ENCODE measurements around the gene USP43. TPM values are rescaled to one million over a fixed set of nuclear protein-coding genes. Genes with fewer than 3 reads are reported as not detected.

Gene USP43
- total and polyA plus RNA-seq, 2 donors (not counting 1 experiment from before 2014, with no cell fraction given): 0.16 to 0.30 TPM

- H3K4me1 ChIP-seq (ENCODE audit: control insufficient read depth in 2 of 2, insufficient read depth in 2 of 2, low read length in 2 of 2): no peaks in the 10 kb centered on the region
- POLR2A ChIA-PET: no interaction called here
- no peak overlapping the region for H3K4me2 ChIP-seq (replicated peaks; ENCODE audit: low read depth, low read length, poor library complexity, severe bottlenecking)
- H3K79me2 ChIP-seq (ENCODE audit: control insufficient read depth, insufficient read depth, low read length): no peaks in the 10 kb centered on the region
- TF ChIP-seq, protein P1, sequence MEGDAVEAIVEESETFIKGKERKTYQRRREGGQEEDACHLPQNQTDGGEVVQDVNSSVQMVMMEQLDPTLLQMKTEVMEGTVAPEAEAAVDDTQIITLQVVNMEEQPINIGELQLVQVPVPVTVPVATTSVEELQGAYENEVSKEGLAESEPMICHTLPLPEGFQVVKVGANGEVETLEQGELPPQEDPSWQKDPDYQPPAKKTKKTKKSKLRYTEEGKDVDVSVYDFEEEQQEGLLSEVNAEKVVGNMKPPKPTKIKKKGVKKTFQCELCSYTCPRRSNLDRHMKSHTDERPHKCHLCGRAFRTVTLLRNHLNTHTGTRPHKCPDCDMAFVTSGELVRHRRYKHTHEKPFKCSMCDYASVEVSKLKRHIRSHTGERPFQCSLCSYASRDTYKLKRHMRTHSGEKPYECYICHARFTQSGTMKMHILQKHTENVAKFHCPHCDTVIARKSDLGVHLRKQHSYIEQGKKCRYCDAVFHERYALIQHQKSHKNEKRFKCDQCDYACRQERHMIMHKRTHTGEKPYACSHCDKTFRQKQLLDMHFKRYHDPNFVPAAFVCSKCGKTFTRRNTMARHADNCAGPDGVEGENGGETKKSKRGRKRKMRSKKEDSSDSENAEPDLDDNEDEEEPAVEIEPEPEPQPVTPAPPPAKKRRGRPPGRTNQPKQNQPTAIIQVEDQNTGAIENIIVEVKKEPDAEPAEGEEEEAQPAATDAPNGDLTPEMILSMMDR (IDR thresholded peaks at IDR 0.05): no peak
- H3K9me3 Mint-ChIP-seq (ENCODE audit: insufficient read depth): no peaks in the 10 kb centered on the region
- H3K27ac ChIP-seq (ENCODE audit: low read length in 2 of 2): no peak overlapping the region
- H3K27ac Mint-ChIP-seq: no peak overlapping the region
- DNase-seq (no peak), ATAC-seq (ENCODE audit: low read depth) (no peak)
- H3K9ac ChIP-seq (ENCODE audit: low read length): no peak overlapping the region
- H3K27me3 Mint-ChIP-seq: peaks cover 10% of the 10 kb centered on the region
- no peaks in the 10 kb centered on the region for H4K20me1 ChIP-seq (ENCODE audit: control insufficient read depth, insufficient read depth, low read length, poor library complexity, severe bottlenecking)
- H3K27me3 ChIP-seq (replicated peaks in 1 of 4; ENCODE audit: control extremely low read depth in 1 of 4, control insufficient read depth in 3 of 4, insufficient read depth in 4 of 4, low read length in 3 of 4): no peaks in the 10 kb centered on the region
- no peaks in the 10 kb centered on the region for H3K4me1 Mint-ChIP-seq
- 95% methylated on average over 6 of the region's 6 CpGs for WGBS (ENCODE audit: insufficient coverage)
- no peaks in the 10 kb centered on the region for H3K9me3 ChIP-seq (ENCODE audit: control extremely low read depth in 1 of 3, control insufficient read depth in 2 of 3, insufficient read depth in 1 of 3, low read length in 2 of 3)
- intact Hi-C loops (cut with micrococcal nuclease): no loop called here
- H2AFZ ChIP-seq (ENCODE audit: insufficient read depth, low read depth, low read length, poor library complexity, severe bottlenecking): no peak overlapping the region
- no peak overlapping the region for H3K4me3 ChIP-seq (ENCODE audit: control extremely low read depth in 1 of 5, extremely low read depth in 1 of 5, insufficient read depth in 1 of 5, low read depth in 2 of 5, low read length in 4 of 5)
- H3K4me3 Mint-ChIP-seq: no peak overlapping the region
- CTCF ChIA-PET: no interaction called here
- no peaks in the 10 kb centered on the region for H3K36me3 ChIP-seq (replicated peaks in 1 of 2; ENCODE audit: control extremely low read depth in 1 of 2, control insufficient read depth in 1 of 2, extremely low read depth in 1 of 2, insufficient read depth in 2 of 2, low read length in 1 of 2)
Observed at GRCh38 chr17:9672691-9673090, 27.4 kb downstream of the USP43 start.

DNA sequence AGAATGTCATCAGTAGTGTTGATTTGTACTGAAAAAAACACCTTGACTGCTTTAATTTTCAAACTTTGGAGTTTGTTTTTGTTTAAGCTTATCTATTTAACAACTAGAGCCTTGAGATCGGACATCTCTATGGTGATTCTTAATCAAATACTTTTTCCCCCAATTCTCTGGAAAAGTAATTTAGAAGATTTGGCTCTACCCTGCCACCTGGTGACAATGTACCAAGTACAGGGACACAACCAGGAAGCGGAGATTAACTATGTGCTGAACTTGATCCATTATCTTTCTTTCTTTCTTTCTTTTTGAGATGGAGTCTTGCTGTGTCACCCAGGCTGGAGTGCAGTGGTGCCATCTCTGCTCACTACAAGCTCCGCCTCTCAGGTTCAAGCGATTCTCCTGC, 30.8 kb downstream of the USP43 start:
- Mint-ChIP-seq H3K27me3 (no peaks in the 10 kb centered on the region), H3K9me3 (ENCODE audit: insufficient read depth) (no peaks in the 10 kb centered on the region), H3K27ac (no peak overlapping the region), H3K4me1 (no peaks in the 10 kb centered on the region), H3K4me3 (no peak overlapping the region)
- 100% methylated on average over 1 of the region's 4 CpGs for WGBS (ENCODE audit: insufficient coverage)
- Histone ChIP-seq H3K27ac (ENCODE audit: low read length in 2 of 2) (no peak overlapping the region), H4K20me1 (ENCODE audit: control insufficient read depth, insufficient read depth, low read length, poor library complexity, severe bottlenecking) (no peaks in the 10 kb centered on the region), H3K9ac (ENCODE audit: low read length) (no peak overlapping the region), H3K4me3 (ENCODE audit: control extremely low read depth in 1 of 5, extremely low read depth in 1 of 5, insufficient read depth in 1 of 5, low read depth in 2 of 5, low read length in 4 of 5) (no peak overlapping the region), H3K36me3 (replicated peaks in 1 of 2; ENCODE audit: control extremely low read depth in 1 of 2, control insufficient read depth in 1 of 2, extremely low read depth in 1 of 2, insufficient read depth in 2 of 2, low read length in 1 of 2) (no peaks in the 10 kb centered on the region), H3K27me3 (replicated peaks in 1 of 4; ENCODE audit: control extremely low read depth in 1 of 4, control insufficient read depth in 3 of 4, insufficient read depth in 4 of 4, low read length in 3 of 4) (no peaks in the 10 kb centered on the region), H3K4me1 (ENCODE audit: control insufficient read depth in 2 of 2, insufficient read depth in 2 of 2, low read length in 2 of 2) (no peaks in the 10 kb centered on the region), H3K9me3 (ENCODE audit: control extremely low read depth in 1 of 3, control insufficient read depth in 2 of 3, insufficient read depth in 1 of 3, low read length in 2 of 3) (peaks cover 0 to 10% (median 8%) of the 10 kb centered on the region in 3 donors), H3K79me2 (ENCODE audit: control insufficient read depth, insufficient read depth, low read length) (no peaks in the 10 kb centered on the region), H3K4me2 (replicated peaks; ENCODE audit: low read depth, low read length, poor library complexity, severe bottlenecking) (no peak overlapping the region), H2AFZ (ENCODE audit: insufficient read depth, low read depth, low read length, poor library complexity, severe bottlenecking) (no peak overlapping the region)
- POLR2A ChIA-PET: no interaction called here
- intact Hi-C loops (cut with micrococcal nuclease): no loop called here
- DNase-seq: no peak
- TF ChIP-seq EZH2 (IDR thresholded peaks at IDR 0.05; ENCODE audit: borderline replicate concordance, insufficient read depth, low read depth, low read length, poor library complexity, severe bottlenecking): no peak
- TF ChIP-seq, protein P1 (IDR thresholded peaks at IDR 0.05): no peak
- no peak for ATAC-seq (ENCODE audit: low read depth)
- CTCF ChIA-PET: no interaction called here
